Activated CD4-positive, alpha-beta T cell treated with anti-CD3 and anti-CD28 coated beads, Interleukin-2, amount 50 U/mL, for 48 hours (primary cell): ENCODE results near the gene ITGA4.

Source experiments
- DNase-seq, 2 experiments: peaks; one replicate each; pipeline ENCODE4 v3.0.0-alpha.2; 2020

ITGA4 gene

DNA sequence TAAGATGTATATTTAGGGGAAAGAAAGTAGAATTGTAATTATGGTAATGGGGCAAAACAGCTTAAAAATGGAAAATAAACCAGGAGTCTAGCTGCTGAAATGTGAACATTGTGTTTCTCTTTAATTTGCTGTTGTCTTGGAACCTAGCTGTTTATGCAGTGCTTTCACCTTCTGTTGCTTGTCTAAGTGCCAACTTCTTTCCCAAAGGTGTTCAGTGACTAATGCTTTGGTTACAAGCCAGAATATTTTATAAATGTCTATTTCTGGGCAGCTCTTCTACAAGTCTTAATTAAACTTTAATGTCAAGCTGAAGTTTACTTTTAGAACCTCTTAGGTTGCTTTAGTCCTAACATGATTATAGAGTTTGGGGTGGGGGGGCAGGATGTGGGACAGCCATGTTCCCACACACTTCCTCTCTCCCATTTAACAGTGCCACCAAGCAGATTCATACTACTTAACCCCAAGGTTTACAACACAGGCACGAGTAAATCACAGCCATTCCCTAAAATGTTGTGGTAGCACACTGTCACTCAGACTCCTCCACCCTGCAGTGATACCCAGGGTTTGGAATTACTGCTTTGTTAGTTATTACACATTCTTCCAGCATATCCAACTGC lies 60.6 kb downstream of the ITGA4 start:
- no peak for DNase-seq

DNA sequence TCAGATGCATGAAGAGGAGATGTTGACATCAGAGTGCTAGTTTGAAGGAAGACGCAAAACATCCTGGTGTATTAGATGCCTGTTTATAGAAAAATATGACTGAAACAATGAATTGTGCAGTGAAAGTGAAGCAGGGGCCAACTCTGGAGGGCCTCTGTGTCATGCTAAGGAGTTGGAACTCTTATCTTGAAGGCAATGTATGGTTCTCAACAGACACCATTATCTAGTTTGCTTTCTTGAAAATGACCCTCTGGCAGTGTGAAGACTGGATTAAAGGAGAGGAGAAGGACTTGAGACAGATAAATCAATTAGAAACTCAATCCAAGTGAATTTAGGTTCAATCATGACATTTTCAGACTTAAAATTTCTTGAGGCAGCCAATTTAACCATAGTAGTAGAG lies 63.1 kb downstream of the ITGA4 start:
- DNase-seq: no peak

- no peak for DNase-seq
These were observed 66.6 kb downstream of the ITGA4 start for GRCh38 chr2:181523756-181524155.

DNA sequence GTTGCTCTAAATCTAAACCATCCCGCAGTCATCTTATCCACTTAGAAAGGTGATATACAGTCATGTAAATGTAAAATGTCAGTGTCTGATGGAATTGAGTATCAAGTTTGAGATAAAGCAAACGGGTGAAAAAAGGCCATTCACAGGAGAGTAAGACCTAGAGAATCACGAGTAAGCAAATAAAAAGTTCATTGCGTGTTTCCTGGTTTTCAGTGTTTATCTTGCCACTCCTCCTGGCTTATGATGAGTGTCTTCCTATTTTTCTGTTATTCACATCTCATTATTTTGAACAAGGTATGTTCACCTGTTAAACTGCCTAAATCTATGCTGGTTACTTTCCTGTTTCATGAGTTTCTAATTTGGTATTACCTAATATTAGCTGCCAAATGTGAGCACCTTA lies 68.8 kb downstream of the ITGA4 start:
- DNase-seq: no peak

DNA sequence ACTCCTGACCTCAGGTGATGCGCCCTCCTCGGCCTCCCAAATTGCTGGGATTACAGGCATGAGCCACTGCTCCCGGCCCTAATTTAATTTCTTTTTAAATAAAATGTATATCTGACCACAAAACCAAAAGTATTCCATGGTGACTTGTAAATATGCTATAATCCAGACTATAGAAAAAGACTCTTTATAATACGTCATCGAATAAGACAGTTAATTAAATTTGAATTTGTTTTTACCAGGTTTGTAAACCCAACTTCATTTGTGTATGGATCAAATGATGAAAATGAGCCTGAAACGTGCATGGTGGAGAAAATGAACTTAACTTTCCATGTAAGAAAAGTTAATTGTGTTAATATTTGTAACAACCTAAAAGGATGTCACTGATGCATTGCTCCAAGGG lies 69.9 kb downstream of the ITGA4 start:
- DNase-seq: no peak

DNA sequence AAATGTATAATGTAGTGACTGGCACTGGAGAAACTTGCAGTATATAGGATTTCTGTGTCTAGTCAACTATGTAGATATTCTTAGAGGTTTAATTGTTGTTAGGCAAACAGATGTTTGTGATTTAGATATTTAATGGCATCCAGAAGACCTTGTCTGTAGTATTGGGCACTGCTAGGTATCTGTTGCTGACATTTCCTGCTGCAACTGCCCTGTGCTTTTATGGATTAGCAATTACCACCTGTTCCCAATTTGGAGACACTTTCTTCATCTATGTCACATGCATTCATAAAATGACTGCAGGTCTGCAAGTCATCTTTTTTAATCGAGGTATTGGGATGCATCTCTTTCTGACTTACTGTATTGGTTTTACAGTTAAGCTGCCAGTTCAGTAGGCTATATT lies 71.3 kb downstream of the ITGA4 start:
- DNase-seq: no peak

- no peak for DNase-seq
These were observed 79.5 kb downstream of the ITGA4 start for GRCh38 chr2:181536730-181537129.

DNA sequence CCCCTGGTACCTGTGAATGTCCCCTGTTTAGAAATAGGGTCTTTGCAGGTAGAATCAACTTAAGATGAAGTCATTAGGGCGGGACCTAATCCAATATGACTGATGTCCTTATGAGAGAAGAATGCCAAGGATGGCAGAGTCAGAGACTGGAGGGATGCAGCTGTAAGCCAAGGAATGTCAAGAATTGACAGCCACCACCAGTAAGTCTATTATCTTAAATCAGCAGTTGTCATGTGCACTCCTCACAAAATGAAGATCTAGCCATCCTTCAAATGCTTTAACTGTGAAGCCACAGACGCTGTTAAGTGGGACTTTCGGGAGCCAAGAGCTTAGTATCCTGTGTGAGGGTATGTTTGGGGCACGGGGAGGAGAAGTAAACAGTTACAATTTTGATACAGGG lies 83.2 kb downstream of the ITGA4 start:
- DNase-seq: no peak

DNA sequence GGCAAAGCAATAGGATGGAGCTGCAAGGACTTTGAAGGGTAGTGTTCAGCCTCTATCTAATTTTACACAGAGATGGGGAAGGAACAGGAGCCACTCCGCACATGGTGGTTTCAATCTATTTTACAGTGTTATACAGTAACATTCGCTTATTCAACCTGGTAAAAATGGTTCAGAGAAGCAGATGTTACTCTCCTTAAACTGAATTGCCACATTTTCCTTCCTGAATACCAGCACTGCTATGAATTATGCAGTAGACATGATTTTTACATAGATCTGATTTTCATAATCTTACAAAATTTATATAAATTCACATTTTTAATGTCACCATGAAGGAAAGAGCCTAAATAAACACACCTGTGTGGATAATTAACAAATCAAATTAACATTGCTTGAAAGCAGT lies 85.0 kb downstream of the ITGA4 start:
- DNase-seq: no peak

GRCh38 chr2:181546086-181546485 lies 88.9 kb downstream of the ITGA4 start:
- DNase-seq: no peak

- DNase-seq: no peak
These were observed 95.6 kb downstream of the ITGA4 start for GRCh38 chr2:181552808-181553207.

- DNase-seq: no peak
These were observed 96.1 kb downstream of the ITGA4 start for GRCh38 chr2:181553244-181553643.

DNA sequence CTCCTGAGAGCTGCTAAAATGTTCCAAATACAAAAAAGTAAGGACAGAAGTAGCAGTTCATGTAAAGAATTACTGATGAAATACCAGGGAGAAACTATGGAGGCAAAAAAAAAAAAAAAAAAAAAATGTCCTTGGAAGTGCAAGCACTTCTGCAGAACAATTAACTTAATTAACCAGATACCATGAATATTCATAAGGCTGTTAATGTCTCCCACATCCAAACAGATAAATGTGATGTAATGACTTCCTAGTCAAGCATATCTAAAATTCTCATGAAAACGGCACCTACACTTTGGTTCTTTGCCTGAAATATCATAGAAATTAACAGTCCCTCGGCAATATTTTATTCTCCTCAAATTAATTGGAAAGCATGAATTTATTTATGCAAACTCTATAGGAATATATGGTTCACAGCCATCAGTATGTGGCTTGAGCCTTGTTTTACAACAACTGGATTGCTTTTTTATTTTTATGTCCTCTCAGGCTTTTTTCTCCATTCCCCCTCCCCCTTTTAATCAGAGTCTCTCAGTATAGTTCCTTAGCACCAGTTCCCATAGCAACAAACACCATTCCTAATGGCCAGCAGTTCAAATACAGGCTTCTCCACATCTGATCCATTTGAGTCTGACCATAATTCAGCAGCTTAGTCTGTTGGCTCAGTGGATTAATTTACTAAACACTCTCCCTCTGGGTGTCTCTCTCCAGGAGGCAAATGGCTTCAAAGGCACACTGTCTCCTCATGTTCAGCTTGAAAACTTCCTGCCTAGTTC lies 97.1 kb downstream of the ITGA4 start:
- no peak for DNase-seq

GRCh38 chr2:181558371-181558770 lies 101.2 kb downstream of the ITGA4 start:
- DNase-seq: no peak

DNA sequence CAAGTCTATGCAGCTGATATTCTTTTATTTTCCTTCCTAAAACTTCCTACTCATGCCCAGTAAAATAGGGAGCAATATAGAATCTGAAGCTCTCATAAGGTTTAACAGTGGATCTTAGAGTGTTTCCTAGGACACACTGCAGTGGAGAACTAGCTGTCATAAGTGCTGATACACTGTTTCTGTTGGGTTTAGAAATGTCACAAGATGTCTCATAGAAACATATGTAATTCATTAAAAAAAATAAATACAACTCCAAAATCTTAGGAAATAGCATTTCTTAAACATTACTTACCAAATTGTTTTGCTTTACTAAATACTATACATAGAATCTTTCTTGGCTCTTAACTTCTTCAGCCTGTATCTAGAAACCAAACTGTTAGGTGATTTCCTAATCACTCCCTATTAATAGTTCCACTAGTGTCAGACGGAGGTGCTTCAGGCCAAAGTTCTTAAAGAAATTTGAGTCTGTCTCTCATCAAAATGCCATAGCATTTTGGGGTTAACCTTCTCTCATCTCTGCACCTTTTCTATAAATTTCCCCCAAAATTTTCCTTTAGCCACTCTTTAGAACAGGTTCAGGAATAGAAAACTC lies 106.0 kb downstream of the ITGA4 start:
- DNase-seq: no peak

DNA sequence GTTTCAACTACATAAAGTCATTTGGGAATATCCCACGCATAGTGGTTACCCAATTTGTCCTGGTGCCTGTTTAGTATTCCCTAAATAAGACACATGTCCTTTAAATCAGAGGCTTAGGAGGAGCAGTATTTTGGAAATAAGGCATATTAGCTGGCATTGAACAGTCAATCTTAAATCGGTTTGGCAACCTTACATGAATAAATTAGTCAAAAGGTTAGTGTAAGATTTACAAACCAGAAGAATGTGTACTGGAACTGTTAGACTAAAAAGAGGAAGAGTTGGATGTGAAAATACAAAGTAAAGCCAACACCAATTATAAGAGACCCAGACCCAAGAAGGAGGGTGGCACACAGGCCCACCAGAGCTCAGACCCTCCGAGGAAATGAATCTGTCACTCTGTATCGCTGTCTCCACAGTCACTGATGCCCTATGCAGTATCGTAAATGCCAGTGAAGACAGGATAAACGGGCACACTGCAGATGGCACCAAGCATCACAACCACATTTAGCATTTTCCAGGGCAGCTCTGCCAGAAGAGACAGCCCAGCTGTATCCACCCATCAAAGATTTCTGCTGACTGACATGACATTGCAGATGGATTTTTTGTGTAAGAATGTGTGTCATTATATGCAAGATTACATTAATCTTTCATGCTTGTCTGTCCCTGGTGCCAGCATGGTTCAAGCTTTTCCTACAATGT lies 109.3 kb downstream of the ITGA4 start:
- DNase-seq: no peak

- no peak for DNase-seq
These were observed 112.9 kb downstream of the ITGA4 start for GRCh38 chr2:181570059-181570458.

DNA sequence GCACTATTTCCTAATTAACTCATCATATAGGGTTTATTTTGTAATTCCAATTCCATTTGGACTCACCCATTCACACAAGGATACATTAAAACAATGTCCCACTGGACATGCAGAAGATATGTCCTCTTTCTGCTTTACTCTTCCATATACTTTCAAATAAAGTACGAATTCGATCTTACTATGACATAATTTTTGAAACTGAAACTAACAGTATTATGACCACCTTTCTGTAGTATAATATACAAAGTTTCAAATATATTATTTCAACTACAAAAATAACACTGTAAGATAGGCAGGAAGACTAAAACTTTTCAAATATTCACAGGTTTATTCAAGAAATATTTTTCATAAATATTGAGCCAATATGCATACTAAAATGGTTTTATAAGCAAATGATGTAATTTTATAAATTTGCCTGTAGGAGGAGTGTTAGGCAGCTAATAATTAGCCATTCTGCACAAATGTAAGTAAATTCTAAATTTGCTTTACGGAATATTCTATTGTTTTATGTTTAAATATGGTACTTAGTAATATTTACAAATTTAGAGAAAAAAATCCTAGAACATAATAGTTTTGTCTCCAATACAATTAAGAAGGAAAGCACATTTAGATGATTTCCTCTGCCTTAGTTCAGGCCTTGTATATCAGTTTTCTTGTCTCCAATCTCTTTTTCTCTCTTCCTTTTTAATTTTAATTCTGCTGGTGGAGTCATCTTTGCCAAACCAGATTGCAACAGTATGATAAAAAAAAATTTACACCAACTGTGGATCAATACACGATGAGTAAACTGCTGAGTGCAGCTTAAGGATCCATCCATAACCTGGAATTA lies 113.9 kb downstream of the ITGA4 start:
- DNase-seq: no peak

DNA sequence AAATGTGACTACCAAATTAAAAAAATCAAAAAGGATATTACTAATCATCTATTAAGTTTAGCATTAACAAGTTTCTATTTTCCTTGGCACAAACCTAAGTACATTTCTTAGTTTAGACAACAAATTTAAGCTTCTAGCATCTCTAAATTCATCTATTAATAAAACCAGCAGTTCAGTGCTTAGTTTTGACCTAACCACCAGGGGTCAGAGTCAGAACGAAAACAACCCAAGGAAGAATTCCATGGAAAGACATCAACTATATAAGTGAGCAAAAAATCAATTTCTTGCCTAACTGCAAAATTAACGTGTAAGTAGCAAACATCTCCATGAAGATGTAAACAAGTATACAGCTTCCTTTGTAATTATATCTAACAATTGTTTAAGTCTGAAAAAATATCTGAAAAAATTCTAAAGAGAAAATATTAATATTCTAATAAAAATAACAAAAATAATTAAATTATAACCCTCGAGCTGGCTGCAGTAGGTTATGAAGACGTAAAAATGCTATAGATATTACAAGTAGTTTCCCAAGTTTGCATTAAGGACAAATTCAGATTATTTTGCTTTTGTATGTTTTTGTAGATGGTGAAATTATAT lies 116.1 kb downstream of the ITGA4 start:
- no peak for DNase-seq

DNA sequence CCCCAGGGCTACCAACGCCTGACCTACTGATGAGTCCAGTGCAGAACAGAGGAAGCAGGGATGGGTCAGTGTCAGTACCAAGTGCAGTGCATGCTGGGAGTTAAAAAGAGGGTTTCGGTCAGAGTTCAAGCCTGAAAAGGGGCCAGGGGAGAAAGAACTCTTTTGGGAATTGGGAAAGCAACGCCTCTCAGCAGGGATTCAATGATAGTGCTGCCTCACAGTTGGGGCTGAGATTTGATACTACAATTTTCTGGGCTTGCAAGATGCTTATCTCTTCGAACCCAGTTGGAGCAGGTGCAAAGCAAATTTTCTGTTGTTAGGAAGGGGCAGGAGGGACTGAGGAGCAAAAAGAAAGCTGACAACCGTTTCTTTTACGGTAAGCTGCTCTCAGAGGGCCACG lies 117.1 kb downstream of the ITGA4 start:
- no peak for DNase-seq

GRCh38 chr2:181575024-181575649 lies 118.0 kb downstream of the ITGA4 start:
- no peak for DNase-seq

- no peak for DNase-seq
These were observed 118.5 kb downstream of the ITGA4 start for GRCh38 chr2:181575650-181576025.
